Thyroid gland (tissue), 4 donors: ENCODE results near the gene GADD45A. TPM values are rescaled to one million over a fixed set of nuclear protein-coding genes. Genes with fewer than 3 reads are reported as not detected.

Experiments
- DNase-seq, 2 donors: peaks; one replicate each; pipeline ENCODE4 v3.0.0-alpha.2; 2019
- H3K27ac ChIP-seq, 3 donors: fragments of 200-600 bp; sonication (generic); 1 replicate in 2 of 3; 2 replicates in 1 of 3; pipeline ENCODE4 v1.5.1; 2016 to 2019; ENCODE audit warnings: mild to moderate bottlenecking in 1 of 3, moderate library complexity in 1 of 3
- H3K27me3 ChIP-seq: fragments of 200-600 bp; sonication (generic); one replicate; pipeline ENCODE4 v1.5.1; 2019
- H3K36me3 ChIP-seq, 2 donors: fragments of 200-600 bp; sonication (generic); one replicate each; pipeline ENCODE4 v1.5.1; 2016 to 2019
- H3K4me1 ChIP-seq, 2 donors: fragments of 200-600 bp; sonication (generic); one replicate each; pipeline ENCODE4 v1.5.1; 2017 to 2019
- H3K4me3 ChIP-seq, 3 donors: fragments of 200-600 bp; sonication (generic); replicated peaks in 1 of 3; 1 replicate in 2 of 3; 2 replicates in 1 of 3; pipeline ENCODE4 v1.5.1; 2016; ENCODE audit warnings: mild to moderate bottlenecking in 1 of 3
- H3K9me3 ChIP-seq: fragments of 200-600 bp; sonication (generic); one replicate; pipeline ENCODE4 v1.5.1; 2017
- POLR2A ChIP-seq, 2 donors: fragments of 450-650 bp; IDR thresholded peaks; one replicate each; pipeline ENCODE4 v1.6.1; 2017; ENCODE audit warnings: antibody characterized with exemption in 2 of 2, mild to moderate bottlenecking in 2 of 2, moderate library complexity in 1 of 2
- WGBS, 2 donors: methylation state at CpG; one replicate each; pipeline ENCODE4 v1.1.5; 2017; 5-methylcytosine and 5-hydroxymethylcytosine counted together
- intact Hi-C: fragments of 100-400 bp; cut with DNase I; formaldehyde crosslinking; loops from one replicate; pipeline ENCODE4 v1.15.1; 2023
- total RNA-seq, 4 donors: library from RNA; depleted of rRNA; stranded (reverse); fragments of >200 nt; gene quantifications; one replicate each; pipeline ENCODE4 v1.2.3, GENCODE V29; 2016
- TF ChIP-seq, protein P1 (sequence below), 6 experiments: fragments of 200-600 bp in 3 of 6; fragments of 450-650 bp in 3 of 6; sonication (generic) in 3 of 6; IDR thresholded peaks; one replicate each; pipeline ENCODE4 v1.5.1; 2016 to 2019; ENCODE audit warnings: antibody characterized with exemption in 6 of 6, mild to moderate bottlenecking in 2 of 6, inconsistent platforms in 1 of 6, moderate library complexity in 1 of 6

The GADD45A gene
- total RNA-seq, 4 donors from 2014 or later = 27.2 to 95.5 (median 62.9) TPM

DNA sequence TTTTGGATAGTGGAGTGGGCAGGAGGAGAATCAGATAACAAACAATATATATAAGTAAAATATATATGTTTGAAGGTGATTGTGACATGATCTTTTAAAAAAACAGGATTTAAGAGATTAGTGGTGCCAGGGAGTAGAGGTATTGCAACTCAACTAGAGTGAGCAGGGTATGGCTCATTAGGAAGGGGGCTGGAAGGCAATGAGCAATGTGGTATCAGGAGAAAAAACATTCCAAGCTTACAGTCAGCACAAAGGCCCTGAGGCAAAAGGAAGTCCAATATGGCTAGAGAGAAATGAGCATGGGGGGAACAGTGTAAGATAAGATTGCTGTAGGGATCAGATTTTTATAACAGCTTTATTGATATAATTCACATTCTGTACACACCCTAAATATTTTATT is 5.3 kb upstream of the GADD45A start:
- DNase-seq = no peak
- intact Hi-C loops = loop anchor here (10.0 kb wide), 2 partner anchors 75 to 115 kb away; no protein-coding TSS in a partner anchor

DNA sequence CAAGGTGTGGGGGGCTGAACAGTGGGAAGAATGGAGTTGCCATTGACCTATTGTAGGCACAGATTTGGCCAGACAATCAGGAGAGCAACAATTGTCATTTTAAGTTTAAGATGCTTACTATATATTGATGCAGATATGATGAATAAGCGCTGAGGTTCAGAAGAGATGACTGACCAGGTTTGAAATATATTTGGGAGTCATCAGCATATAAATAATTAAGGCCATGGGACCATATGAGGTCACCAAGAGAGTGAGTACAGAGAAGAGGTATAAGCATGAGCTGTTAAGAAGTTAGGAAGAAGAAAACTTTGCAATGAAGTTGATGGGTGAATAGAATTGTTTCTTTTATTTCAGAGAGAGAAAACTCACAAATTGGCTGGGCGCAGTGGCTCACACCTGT is 4.5 kb upstream of the GADD45A start:
- no peak for DNase-seq
- TF ChIP-seq, protein P1, sequence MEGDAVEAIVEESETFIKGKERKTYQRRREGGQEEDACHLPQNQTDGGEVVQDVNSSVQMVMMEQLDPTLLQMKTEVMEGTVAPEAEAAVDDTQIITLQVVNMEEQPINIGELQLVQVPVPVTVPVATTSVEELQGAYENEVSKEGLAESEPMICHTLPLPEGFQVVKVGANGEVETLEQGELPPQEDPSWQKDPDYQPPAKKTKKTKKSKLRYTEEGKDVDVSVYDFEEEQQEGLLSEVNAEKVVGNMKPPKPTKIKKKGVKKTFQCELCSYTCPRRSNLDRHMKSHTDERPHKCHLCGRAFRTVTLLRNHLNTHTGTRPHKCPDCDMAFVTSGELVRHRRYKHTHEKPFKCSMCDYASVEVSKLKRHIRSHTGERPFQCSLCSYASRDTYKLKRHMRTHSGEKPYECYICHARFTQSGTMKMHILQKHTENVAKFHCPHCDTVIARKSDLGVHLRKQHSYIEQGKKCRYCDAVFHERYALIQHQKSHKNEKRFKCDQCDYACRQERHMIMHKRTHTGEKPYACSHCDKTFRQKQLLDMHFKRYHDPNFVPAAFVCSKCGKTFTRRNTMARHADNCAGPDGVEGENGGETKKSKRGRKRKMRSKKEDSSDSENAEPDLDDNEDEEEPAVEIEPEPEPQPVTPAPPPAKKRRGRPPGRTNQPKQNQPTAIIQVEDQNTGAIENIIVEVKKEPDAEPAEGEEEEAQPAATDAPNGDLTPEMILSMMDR (IDR thresholded peaks at IDR 0.05) = no peak
- TF ChIP-seq POLR2A (IDR thresholded peaks at IDR 0.05) = no peak
- Histone ChIP-seq H3K9me3 (no peaks in the 10 kb centered on the region), H3K4me1 (peaks cover 0 to 9% of the 10 kb centered on the region in 2 donors), H3K36me3 (no peaks in the 10 kb centered on the region), H3K27me3 (no peaks in the 10 kb centered on the region), H3K4me3 (no peak overlapping the region), H3K27ac (no peak overlapping the region)
- WGBS, 2 donors = 92 to 96% methylated on average over 2 of the region's 2 CpGs
- intact Hi-C loops = loop anchor here (10.0 kb wide), 2 partner anchors 74 to 116 kb away; no protein-coding TSS in a partner anchor

More for the DNA sequence above, 5.3 kb upstream of the GADD45A start:
- no peaks in the 10 kb centered on the region for H3K27me3 ChIP-seq
- H3K4me3 ChIP-seq = no peak overlapping the region
- no peak for TF ChIP-seq POLR2A (IDR thresholded peaks at IDR 0.05)
- no peaks in the 10 kb centered on the region for H3K9me3 ChIP-seq
- no peaks in the 10 kb centered on the region for H3K36me3 ChIP-seq
- peaks cover 0 to 13% of the 10 kb centered on the region in 2 donors for H3K4me1 ChIP-seq
- no peak overlapping the region for H3K27ac ChIP-seq

DNA sequence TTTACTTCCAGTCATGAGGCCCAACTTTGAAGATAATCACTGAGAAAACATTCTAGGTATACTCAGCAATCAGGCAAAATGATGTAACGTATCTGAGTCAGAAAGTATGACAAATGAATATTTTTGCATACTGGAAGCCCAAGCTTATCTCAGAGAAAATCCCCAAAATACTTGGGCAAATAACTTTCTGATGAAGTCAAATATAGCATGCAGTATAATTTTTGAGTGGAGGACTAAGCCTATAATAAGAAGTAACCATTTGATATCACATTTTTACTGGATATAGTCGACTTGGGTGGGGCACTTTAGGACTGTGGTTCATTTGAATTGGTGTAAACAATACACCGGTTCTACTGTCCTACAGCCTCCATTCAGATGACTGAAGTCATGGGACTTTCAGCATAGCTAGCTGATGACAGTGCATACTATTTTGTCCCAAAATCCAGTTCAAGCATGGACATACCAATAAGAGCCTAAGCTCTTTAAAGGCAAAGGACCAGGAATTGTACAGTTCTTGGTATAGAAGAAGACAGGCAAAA is 2.3 kb upstream of the GADD45A start:
- intact Hi-C loops = loop anchor here (10.0 kb wide), 2 partner anchors 72 to 118 kb away; no protein-coding TSS in a partner anchor
- Histone ChIP-seq H3K9me3 (no peaks in the 10 kb centered on the region), H3K4me3 (no peak overlapping the region), H3K27ac (no peak overlapping the region), H3K27me3 (no peaks in the 10 kb centered on the region), H3K4me1 (peaks cover 12 to 19% of the 10 kb centered on the region in 2 donors), H3K36me3 (no peaks in the 10 kb centered on the region)
- WGBS, 2 donors = 66 to 86% methylated on average over 3 of the region's 3 CpGs
- TF ChIP-seq, protein P1 (IDR thresholded peaks at IDR 0.05) = no peak
- TF ChIP-seq POLR2A (IDR thresholded peaks at IDR 0.05) = no peak
- DNase-seq = no peak

DNA sequence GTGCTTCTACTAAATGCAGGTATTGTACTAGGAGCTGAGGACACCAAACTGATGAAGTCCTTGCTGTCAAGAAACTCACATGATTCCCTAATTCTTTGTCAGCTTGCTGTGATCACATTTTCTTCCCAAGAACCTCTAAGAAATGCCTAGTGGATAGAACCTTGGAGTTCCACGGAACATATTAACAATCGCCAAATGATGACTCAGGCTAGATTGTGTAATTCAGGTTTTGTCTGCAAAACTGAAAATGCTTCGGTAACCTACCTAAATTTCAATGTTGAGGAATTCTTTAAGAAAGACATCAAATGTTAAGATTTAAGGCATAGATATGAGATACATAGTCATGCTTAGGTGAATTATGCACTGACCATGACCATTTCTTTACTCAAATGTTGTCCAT is 1.7 kb upstream of the GADD45A start:
- no peaks in the 10 kb centered on the region for H3K27me3 ChIP-seq
- TF ChIP-seq POLR2A (IDR thresholded peaks at IDR 0.05) = no peak
- TF ChIP-seq, protein P1 (IDR thresholded peaks at IDR 0.05) = no peak
- H3K27ac ChIP-seq = no peak overlapping the region
- H3K4me1 ChIP-seq = peaks cover 15 to 24% of the 10 kb centered on the region in 2 donors
- intact Hi-C loops = loop anchor here (10.0 kb wide), 2 partner anchors 71 to 119 kb away; no protein-coding TSS in a partner anchor
- H3K36me3 ChIP-seq = peaks cover under 1 to 2% of the 10 kb centered on the region in 2 donors
- no peak overlapping the region for H3K4me3 ChIP-seq
- no peak for DNase-seq
- 70 to 78% methylated on average over 3 of the region's 3 CpGs for WGBS, 2 donors
- H3K9me3 ChIP-seq = no peaks in the 10 kb centered on the region

DNA sequence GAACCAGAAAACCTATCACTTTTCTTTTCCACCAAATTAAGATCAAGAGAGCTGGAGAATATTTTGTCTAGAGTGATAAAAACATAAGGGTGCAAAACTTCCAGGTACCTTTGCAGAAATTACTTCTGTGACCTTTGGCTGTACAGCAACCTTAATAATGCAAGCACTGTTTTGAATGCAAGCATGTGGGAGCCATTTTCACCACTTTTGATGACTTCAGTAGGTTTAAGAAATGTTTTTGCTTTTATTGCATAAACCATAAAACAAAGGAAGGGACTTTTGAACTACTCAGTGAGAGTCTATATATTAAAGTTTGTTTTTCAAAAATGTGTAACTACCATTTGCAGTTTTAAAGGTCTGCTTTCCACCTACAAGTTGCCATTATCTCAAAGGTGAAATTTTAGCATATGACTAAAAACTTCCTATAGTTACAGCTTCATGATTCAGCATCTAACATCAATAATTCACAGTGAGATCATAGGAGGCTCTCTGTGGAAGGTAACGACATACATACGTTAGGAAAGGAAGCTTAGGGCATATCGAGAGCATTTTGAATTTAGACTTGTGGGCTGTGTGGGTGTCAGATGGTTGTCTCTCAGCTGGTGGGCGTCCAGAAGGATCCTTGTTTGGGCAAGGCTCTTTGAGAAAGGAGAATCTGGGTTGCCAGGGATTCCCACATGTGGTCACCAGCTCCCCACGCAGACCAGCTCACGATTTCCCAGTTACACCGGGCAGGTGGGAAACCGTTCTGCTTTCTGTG is 1.1 kb upstream of the GADD45A start:
- WGBS, 2 donors = 39 to 46% methylated on average over 8 of the region's 8 CpGs
- Histone ChIP-seq H3K9me3 (no peaks in the 10 kb centered on the region), H3K36me3 (peaks cover 6 to 7% of the 10 kb centered on the region in 2 donors), H3K27me3 (no peaks in the 10 kb centered on the region), H3K27ac (peak overlapping the region in 2 of 3 donors; percentile 10 to 64), H3K4me3 (peak overlapping the region in 1 of 3 donors; percentile 21), H3K4me1 (peaks cover 15 to 27% of the 10 kb centered on the region in 2 donors)
- TF ChIP-seq POLR2A (IDR thresholded peaks at IDR 0.05) = no peak
- TF ChIP-seq, protein P1 (IDR thresholded peaks at IDR 0.05) = no peak
- intact Hi-C loops = loop anchor here (10.0 kb wide), 2 partner anchors 71 to 119 kb away; no protein-coding TSS in a partner anchor
- peak in 1 of 2 donors; percentile 14 for DNase-seq
